Stimulated activated CD4-positive, alpha-beta T cell treated with anti-CD3 and anti-CD28 coated beads, Interleukin-15, amount 100 ng/mL, for 1 hour (primary cell): ENCODE results near the gene H2BK1.

ENCODE experiments used
- DNase-seq, 2 donors: peaks; one replicate each; pipeline ENCODE4 v3.0.0-alpha.2; 2020; ENCODE audit warnings: low read depth in 1 of 2, low spot score in 1 of 2

H2BK1 gene

GRCh38 chr7:151245360-151246101 lies 35.2 kb upstream of the H2BK1 start:
- peak; percentile 36 to 49 for DNase-seq

- DNase-seq, result no peak
These were observed 34.6 kb upstream of the H2BK1 start for GRCh38 chr7:151244841-151245346.

- DNase-seq, result no peak
These were observed 34.0 kb upstream of the H2BK1 start for GRCh38 chr7:151244196-151244840.

- no peak for DNase-seq
These were observed 33.3 kb upstream of the H2BK1 start for GRCh38 chr7:151243408-151244195.

DNA sequence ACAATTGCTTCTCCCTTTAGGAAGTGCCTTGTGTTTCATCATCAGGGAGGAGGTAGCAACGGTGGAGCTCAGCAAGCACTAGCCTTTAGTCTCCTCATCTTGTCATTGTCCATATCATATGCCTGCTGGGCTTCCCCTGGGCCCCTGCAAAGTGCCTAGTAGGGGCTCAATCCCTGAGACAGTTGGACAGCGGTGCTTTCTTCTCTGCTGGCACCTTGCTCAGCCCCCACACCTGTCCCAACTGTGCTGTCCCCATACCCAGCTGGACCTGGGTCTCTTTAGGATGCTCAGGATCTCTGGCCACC lies 32.7 kb upstream of the H2BK1 start:
- no peak for DNase-seq

GRCh38 chr7:151242159-151243044 lies 32.1 kb upstream of the H2BK1 start:
- no peak for DNase-seq

DNA sequence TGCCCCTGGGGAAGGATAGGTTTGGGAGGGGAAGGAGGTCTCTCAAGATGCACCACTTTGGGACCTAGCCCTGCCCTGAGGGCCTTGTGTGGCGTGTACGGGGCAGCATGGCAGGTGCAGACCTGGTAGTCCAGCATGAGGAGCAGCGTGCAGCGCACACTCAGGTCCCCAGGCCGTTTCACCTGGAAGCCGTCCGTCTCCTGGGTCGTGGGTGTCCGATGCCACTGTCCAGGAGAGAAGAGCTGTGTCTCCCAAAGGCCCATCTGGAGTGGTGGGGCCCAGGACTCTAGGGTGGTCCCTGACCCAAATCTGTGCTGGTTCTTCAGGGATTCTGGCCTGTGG lies 31.4 kb upstream of the H2BK1 start:
- no peak for DNase-seq

DNA sequence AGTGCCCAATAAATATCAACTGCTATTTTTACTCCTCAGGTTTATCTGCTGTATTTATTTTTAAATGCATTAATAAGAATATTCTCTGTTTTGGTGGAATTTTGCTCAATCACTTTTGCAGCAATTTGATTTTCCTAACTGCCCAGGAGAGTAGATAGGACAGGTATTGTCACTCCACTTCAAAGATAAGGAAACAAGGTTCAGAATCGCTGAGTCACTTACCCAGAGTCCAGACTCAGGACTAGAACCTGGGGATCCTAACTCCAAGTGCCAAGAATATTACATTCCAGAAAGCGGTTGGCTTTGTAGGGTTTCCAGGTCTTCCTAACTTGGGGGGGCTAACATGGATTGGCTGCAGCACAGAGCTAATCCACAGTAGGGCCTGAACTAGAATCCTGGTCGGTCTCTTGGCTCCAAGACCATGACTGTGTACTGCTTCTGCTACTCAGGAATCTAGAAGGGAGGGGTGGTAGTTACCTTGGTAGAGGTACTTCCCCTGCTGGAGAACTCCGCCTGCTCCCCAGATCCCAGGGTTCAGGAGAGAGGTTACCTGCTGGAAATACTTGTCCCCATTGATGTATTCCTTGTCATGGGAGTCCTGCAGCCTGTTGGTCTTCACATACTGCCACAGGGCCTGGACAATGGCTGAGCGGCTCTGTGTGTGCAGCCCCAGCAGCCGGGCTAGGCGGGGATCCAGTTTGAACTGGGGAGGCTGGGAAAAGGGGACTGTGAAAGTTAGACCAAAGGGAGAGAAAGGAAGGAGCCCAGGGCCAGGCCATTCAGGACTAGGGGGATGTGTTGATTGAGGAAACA lies 30.9 kb upstream of the H2BK1 start:
- DNase-seq, result no peak

GRCh38 chr7:151240536-151240935 lies 30.2 kb upstream of the H2BK1 start:
- DNase-seq, result no peak

DNA sequence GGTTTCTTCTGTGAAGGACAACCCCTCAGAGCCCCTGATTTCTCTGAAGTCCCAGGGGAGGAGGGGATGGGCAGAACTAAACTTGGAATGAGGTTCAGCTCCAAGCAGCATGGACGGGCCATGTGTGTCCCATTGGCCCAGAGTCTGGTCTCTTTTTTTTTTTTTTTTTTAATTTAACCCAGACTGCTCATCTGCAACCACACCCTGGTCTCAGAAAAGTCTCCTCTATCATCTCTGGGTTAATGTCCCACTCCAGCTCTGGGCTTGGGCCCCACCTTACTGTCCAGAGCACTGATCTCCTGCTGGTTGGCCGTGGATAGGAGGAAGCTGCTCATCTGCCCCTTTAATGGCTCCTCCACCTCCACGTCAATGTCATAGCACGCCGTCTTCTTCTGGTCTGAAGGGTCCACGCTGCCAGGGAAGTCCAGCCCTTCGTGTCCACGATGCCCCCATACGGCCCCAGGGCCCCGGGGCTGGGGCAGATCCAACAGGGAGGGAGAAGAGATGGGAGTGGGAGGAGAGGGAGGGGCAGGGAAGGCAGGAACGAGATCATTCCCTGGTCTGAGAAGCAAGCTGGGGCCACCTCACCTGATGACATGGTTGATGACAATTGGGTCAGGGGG lies 29.7 kb upstream of the H2BK1 start:
- no peak for DNase-seq

GRCh38 chr7:151238924-151239836 lies 28.9 kb upstream of the H2BK1 start:
- DNase-seq, result no peak

GRCh38 chr7:151238190-151238810 lies 28.0 kb upstream of the H2BK1 start:
- no peak for DNase-seq

DNA sequence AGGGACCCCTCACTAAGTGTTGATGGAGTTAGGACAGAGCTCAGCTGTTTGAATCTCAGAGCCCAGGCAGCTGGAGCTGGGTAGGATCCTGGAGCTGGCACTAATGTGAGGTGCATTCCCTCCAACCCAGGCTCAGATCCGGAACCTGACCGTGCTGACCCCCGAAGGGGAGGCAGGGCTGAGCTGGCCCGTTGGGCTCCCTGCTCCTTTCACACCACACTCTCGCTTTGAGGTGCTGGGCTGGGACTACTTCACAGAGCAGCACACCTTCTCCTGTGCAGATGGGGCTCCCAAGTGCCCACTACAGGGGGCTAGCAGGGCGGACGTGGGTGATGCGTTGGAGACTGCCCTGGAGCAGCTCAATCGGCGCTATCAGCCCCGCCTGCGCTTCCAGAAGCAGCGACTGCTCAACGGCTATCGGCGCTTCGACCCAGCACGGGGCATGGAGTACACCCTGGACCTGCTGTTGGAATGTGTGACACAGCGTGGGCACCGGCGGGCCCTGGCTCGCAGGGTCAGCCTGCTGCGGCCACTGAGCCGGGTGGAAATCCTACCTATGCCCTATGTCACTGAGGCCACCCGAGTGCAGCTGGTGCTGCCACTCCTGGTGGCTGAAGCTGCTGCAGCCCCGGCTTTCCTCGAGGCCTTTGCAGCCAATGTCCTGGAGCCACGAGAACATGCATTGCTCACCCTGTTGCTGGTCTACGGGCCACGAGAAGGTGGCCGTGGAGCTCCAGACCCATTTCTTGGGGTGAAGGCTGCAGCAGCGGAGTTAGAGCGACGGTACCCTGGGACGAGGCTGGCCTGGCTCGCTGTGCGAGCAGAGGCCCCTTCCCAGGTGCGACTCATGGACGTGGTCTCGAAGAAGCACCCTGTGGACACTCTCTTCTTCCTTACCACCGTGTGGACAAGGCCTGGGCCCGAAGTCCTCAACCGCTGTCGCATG lies 27.2 kb upstream of the H2BK1 start:
- no peak for DNase-seq

GRCh38 chr7:151236406-151236805 lies 26.1 kb upstream of the H2BK1 start:
- DNase-seq, result no peak

GRCh38 chr7:151235091-151235787 lies 25.0 kb upstream of the H2BK1 start:
- no peak for DNase-seq

DNA sequence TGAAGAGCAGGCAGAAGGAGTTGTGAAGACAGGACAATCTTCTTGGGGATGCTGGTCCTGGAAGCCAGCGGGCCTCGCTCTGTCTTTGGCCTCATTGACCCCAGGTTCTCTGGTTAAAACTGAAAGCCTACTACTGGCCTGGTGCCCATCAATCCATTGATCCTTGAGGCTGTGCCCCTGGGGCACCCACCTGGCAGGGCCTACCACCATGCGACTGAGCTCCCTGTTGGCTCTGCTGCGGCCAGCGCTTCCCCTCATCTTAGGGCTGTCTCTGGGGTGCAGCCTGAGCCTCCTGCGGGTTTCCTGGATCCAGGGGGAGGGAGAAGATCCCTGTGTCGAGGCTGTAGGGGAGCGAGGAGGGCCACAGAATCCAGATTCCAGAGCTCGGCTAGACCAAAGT lies 23.5 kb upstream of the H2BK1 start:
- DNase-seq, result no peak
